Transverse colon (tissue), 4 donors: ENCODE data around the gene TREM2.

Experiments used
- POLR2AphosphoS5 ChIP-seq, 3 donors: sonication (generic); formaldehyde crosslinking; IDR thresholded peaks; one replicate each; pipeline ENCODE4 v1.6.1; 2016; ENCODE audit warnings: antibody characterized with exemption in 3 of 3
- TF ChIP-seq, protein P1 (sequence below), 5 experiments: fragments of 200-600 bp in 3 of 5; fragments of 450-650 bp in 2 of 5; sonication (generic) in 3 of 5; IDR thresholded peaks; 1 replicate in 2 of 5; 2 replicates in 3 of 5; pipeline ENCODE4 v1.5.1; 2016 to 2017; ENCODE audit warnings: antibody characterized with exemption in 5 of 5, inconsistent platforms in 3 of 5, mild to moderate bottlenecking in 2 of 5, moderate library complexity in 1 of 5

DNA sequence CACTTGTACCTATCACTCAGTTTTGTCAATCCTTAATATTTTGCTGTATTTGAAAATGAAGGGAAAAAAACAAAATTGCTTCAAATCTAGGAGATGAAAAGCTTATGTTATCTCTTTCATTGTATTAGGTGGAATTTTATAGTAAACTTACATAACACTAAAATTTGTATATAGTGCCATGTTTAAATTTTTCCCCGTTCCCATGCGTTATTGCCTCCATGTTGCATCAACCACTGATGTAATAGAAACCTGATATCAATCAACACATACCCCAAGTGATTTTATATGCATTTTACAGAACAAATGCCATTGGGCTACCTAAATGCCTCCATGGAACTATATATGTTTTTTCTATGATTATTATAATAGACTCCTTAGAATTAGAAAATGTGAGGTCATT is 14.8 kb upstream of the TREM2 start:
- TF ChIP-seq POLR2AphosphoS5 (IDR thresholded peaks at IDR 0.05) = no peak
- TF ChIP-seq, protein P1, sequence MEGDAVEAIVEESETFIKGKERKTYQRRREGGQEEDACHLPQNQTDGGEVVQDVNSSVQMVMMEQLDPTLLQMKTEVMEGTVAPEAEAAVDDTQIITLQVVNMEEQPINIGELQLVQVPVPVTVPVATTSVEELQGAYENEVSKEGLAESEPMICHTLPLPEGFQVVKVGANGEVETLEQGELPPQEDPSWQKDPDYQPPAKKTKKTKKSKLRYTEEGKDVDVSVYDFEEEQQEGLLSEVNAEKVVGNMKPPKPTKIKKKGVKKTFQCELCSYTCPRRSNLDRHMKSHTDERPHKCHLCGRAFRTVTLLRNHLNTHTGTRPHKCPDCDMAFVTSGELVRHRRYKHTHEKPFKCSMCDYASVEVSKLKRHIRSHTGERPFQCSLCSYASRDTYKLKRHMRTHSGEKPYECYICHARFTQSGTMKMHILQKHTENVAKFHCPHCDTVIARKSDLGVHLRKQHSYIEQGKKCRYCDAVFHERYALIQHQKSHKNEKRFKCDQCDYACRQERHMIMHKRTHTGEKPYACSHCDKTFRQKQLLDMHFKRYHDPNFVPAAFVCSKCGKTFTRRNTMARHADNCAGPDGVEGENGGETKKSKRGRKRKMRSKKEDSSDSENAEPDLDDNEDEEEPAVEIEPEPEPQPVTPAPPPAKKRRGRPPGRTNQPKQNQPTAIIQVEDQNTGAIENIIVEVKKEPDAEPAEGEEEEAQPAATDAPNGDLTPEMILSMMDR (IDR thresholded peaks at IDR 0.05) = no peak
